Fibroblast of lung (primary cell): ENCODE results near the gene ZFTA.

Experiments
- CTCF ChIP-seq, 2 donors: IDR thresholded peaks in 1 of 2; conservative IDR thresholded peaks in 1 of 2; 1 replicate in 1 of 2; 2 replicates in 1 of 2; pipeline ENCODE4 v1.5.1; 2011 to 2012; ENCODE audit warnings: low read length in 2 of 2, control low read depth in 1 of 2, inconsistent platforms in 1 of 2, low read depth in 1 of 2, mild to moderate bottlenecking in 1 of 2
- EZH2 ChIP-seq: IDR thresholded peaks from 2 replicates; pipeline ENCODE4 v1.5.1; 2012; ENCODE audit warnings: low read length, control low read depth, mild to moderate bottlenecking; ENCODE audit errors: missing control alignments

DNA sequence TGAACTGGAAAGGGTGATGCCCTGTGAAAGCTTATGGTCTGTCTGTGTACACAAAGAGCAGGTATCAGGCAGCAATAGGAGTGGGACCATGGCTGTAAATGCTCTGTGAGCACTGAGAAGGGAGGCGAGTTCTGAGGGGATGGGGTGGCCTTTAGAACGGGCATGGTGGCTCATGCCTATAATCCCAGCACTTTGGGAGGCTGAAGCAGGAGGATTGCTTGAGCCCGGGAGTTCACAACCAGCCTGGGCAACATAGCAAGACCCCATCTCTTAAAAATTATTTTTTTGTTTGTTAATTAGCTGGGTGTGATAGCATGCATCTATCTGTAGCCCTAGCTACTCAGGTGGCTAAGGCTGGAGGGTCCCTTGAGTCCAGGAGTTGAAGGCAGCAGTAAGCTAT lies 48.2 kb upstream of the ZFTA start:
- TF ChIP-seq CTCF (conservative IDR thresholded peaks at IDR 0.05 in 1 of 2, IDR thresholded peaks at IDR 0.05 in 1 of 2; ENCODE audit: low read depth in 1 of 2, low read length in 2 of 2): no peak
- no peak for TF ChIP-seq EZH2
